ENCODE measurements around the gene PDK4. TPM values are rescaled to one million over a fixed set of nuclear protein-coding genes. Genes with fewer than 3 reads are reported as not detected.

The PDK4 gene
- total RNA-seq, 4 donors from 2014 or later: 84.2 to 975 (median 104) TPM

- Histone ChIP-seq H3K4me1 (peaks cover 17% of the 10 kb centered on the region), H3K36me3 (peaks cover 40% of the 10 kb centered on the region), H3K9me3 (no peaks in the 10 kb centered on the region), H3K27ac (no peak overlapping the region), H3K4me3 (no peak overlapping the region), H3K27me3 (no peaks in the 10 kb centered on the region)
- 93% methylated on average over 4 of the region's 4 CpGs for WGBS
- DNase-seq (ENCODE audit: low spot score in 2 of 2): no peak
- no peak for TF ChIP-seq CTCF (IDR thresholded peaks at IDR 0.05)
- TF ChIP-seq POLR2AphosphoS5 (IDR thresholded peaks at IDR 0.05): no peak
- no peak for TF ChIP-seq EP300 (IDR thresholded peaks at IDR 0.05)
- no peak for TF ChIP-seq POLR2A (IDR thresholded peaks at IDR 0.05)
These were observed 13.6 kb downstream of the PDK4 start for GRCh38 chr7:95582578-95583293.

GRCh38 chr7:95581467-95581866, 14.8 kb downstream of the PDK4 start:
- Histone ChIP-seq H3K27me3 (no peaks in the 10 kb centered on the region), H3K36me3 (peaks cover 27% of the 10 kb centered on the region), H3K4me1 (peaks cover 6% of the 10 kb centered on the region), H3K27ac (no peak overlapping the region), H3K4me3 (no peak overlapping the region), H3K9me3 (no peaks in the 10 kb centered on the region)
- no peak for TF ChIP-seq POLR2A (IDR thresholded peaks at IDR 0.05)
- TF ChIP-seq EP300 (IDR thresholded peaks at IDR 0.05): no peak
- no peak for TF ChIP-seq POLR2AphosphoS5 (IDR thresholded peaks at IDR 0.05)
- no peak for TF ChIP-seq CTCF (IDR thresholded peaks at IDR 0.05)
- no peak for DNase-seq (ENCODE audit: low spot score in 2 of 2)
- WGBS: 57% methylated on average over 3 of the region's 3 CpGs

- Histone ChIP-seq H3K27me3 (no peaks in the 10 kb centered on the region), H3K27ac (no peak overlapping the region), H3K4me1 (peaks cover 6% of the 10 kb centered on the region), H3K9me3 (no peaks in the 10 kb centered on the region), H3K4me3 (no peak overlapping the region), H3K36me3 (peaks cover 6% of the 10 kb centered on the region)
- TF ChIP-seq CTCF (IDR thresholded peaks at IDR 0.05) (no peak), EP300 (IDR thresholded peaks at IDR 0.05) (no peak), POLR2AphosphoS5 (IDR thresholded peaks at IDR 0.05) (no peak), POLR2A (IDR thresholded peaks at IDR 0.05) (no peak)
- no peak for DNase-seq (ENCODE audit: low spot score in 2 of 2)
- 88% methylated on average over 7 of the region's 7 CpGs for WGBS
These were observed 17.0 kb downstream of the PDK4 start for GRCh38 chr7:95579318-95579717.

GRCh38 chr7:95578299-95578855, 17.9 kb downstream of the PDK4 start:
- Histone ChIP-seq H3K9me3 (no peaks in the 10 kb centered on the region), H3K27me3 (no peaks in the 10 kb centered on the region), H3K4me3 (no peak overlapping the region), H3K4me1 (peaks cover 6% of the 10 kb centered on the region), H3K27ac (no peak overlapping the region), H3K36me3 (no peaks in the 10 kb centered on the region)
- DNase-seq (ENCODE audit: low spot score in 2 of 2): no peak
- 59% methylated on average over 3 of the region's 3 CpGs for WGBS
- no peak for TF ChIP-seq EP300 (IDR thresholded peaks at IDR 0.05)
- no peak for TF ChIP-seq CTCF (IDR thresholded peaks at IDR 0.05)
- no peak for TF ChIP-seq POLR2A (IDR thresholded peaks at IDR 0.05)
- TF ChIP-seq POLR2AphosphoS5 (IDR thresholded peaks at IDR 0.05): no peak

- Histone ChIP-seq H3K27me3 (no peaks in the 10 kb centered on the region), H3K27ac (no peak overlapping the region), H3K36me3 (no peaks in the 10 kb centered on the region), H3K4me3 (no peak overlapping the region), H3K4me1 (peaks cover 6% of the 10 kb centered on the region), H3K9me3 (no peaks in the 10 kb centered on the region)
- TF ChIP-seq POLR2A (IDR thresholded peaks at IDR 0.05): no peak
- no peak for TF ChIP-seq EP300 (IDR thresholded peaks at IDR 0.05)
- no peak for TF ChIP-seq CTCF (IDR thresholded peaks at IDR 0.05)
- no peak for TF ChIP-seq POLR2AphosphoS5 (IDR thresholded peaks at IDR 0.05)
- WGBS: 71% methylated on average over 5 of the region's 5 CpGs
- no peak for DNase-seq (ENCODE audit: low spot score in 2 of 2)
These were observed 19.2 kb downstream of the PDK4 start for GRCh38 chr7:95577137-95577536.
